K562 (cell line): Measurements from ENCODE around the gene DNAH5. TPM values are rescaled to one million over a fixed set of nuclear protein-coding genes. Genes with fewer than 3 reads are reported as not detected.

Experiments
- ATAC-seq: fragments of 200-7000 bp; cut with Tn5 transposase; 3 replicates; pipeline ENCODE4 v1.9.1; 2020; ENCODE audit warnings: moderate library complexity
- BruUV-seq: library from RNA; stranded (reverse); fragments of 400-500 nt; replicated peaks from 2 replicates; lab custom pipeline; 2021; lab: Mats Ljungman, UMichigan
- CTCF ChIA-PET: fragments of 300-600 bp; formaldehyde crosslinking; extraction: SDS; loops from one replicate; lab custom pipeline; 2021; ENCODE audit warnings: low intra/inter-chr PET ratio; lab: Yijun Ruan, JAX
- POLR2A ChIA-PET: fragments of 300-600, 350-650 bp; sonication (Branson Sonifier 250); formaldehyde crosslinking; extraction: SDS; loops from one replicate; lab custom pipeline; 2021; ENCODE audit warnings: antibody characterized with exemption, inconsistent platforms; lab: Yijun Ruan, JAX
- DNase-seq, 4 experiments: peaks; one replicate each; pipeline versions ENCODE4 v3.0.0 to v3.0.0-alpha.2; 2011 to 2018; ENCODE audit warnings: low spot score in 3 of 4, mixed read lengths in 3 of 4; ENCODE audit errors: extremely low read depth in 1 of 4
- FAIRE-seq: peaks from 2 replicates; lab custom pipeline; 2011; peaks lifted over from hg19 to GRCh38; lab: Jason Lieb, UNC
- H2AFZ ChIP-seq: 2 replicates; pipeline ENCODE4 v1.6.0; 2011; ENCODE audit warnings: low read depth, low read length, control low read depth, inconsistent platforms
- H3K27ac ChIP-seq: fragments of 200-600 bp; 3 replicates; pipeline ENCODE4 v1.8.0; 2011; ENCODE audit warnings: low read depth, mild to moderate bottlenecking, control low read depth, inconsistent platforms, low read length, moderate library complexity, mixed read lengths; ENCODE audit errors: extremely low read depth
- H3K27me3 ChIP-seq, 2 experiments: fragments of 300-600 bp in 1 of 2; 2 replicates in 1 of 2; 3 replicates in 1 of 2; pipeline versions ENCODE4 v1.6.0 to v1.8.0; 2011; ENCODE audit warnings: inconsistent platforms in 2 of 2, low read length in 2 of 2, mild to moderate bottlenecking in 1 of 2, mixed read lengths in 1 of 2, moderate library complexity in 1 of 2; ENCODE audit not compliant: control insufficient read depth in 2 of 2, insufficient read depth in 2 of 2
- H3K36me3 ChIP-seq: fragments of 300-600 bp; 3 replicates; pipeline ENCODE4 v1.8.0; 2011; ENCODE audit warnings: mild to moderate bottlenecking, low read length, inconsistent platforms; ENCODE audit not compliant: control insufficient read depth, insufficient read depth
- H3K4me1 ChIP-seq, 2 experiments: fragments of 200-600 bp in 1 of 2; replicated peaks in 1 of 2; 2 replicates in 1 of 2; 3 replicates in 1 of 2; pipeline versions ENCODE4 v1.5.1 to v1.8.0; 2011; ENCODE audit warnings: inconsistent platforms in 2 of 2, low read length in 2 of 2, mild to moderate bottlenecking in 1 of 2, mixed read lengths in 1 of 2, moderate library complexity in 1 of 2; ENCODE audit not compliant: control insufficient read depth in 2 of 2, insufficient read depth in 2 of 2
- H3K4me2 ChIP-seq: 2 replicates; pipeline ENCODE4 v1.6.1; 2011; ENCODE audit warnings: low read length, control low read depth, inconsistent platforms, mixed read lengths; ENCODE audit not compliant: insufficient read depth
- H3K4me3 ChIP-seq: fragments of 200-600 bp; sonication (generic), shearing (Covaris generic); 2 replicates; pipeline ENCODE4 v1.5.1; 2016; ENCODE audit warnings: control low read depth, inconsistent platforms
- H3K79me2 ChIP-seq: fragments of 200-600 bp; 3 replicates; pipeline ENCODE4 v1.8.0; 2011; ENCODE audit warnings: low read length, inconsistent platforms; ENCODE audit not compliant: control insufficient read depth, insufficient read depth
- H3K9ac ChIP-seq, 2 experiments: 2 replicates each; pipeline versions ENCODE4 v1.6.0 to v1.6.1; 2011; ENCODE audit warnings: low read depth in 2 of 2, low read length in 2 of 2, control low read depth in 1 of 2, inconsistent platforms in 1 of 2, mild to moderate bottlenecking in 1 of 2, mixed read lengths in 1 of 2; ENCODE audit not compliant: insufficient read depth in 1 of 2
- H3K9me1 ChIP-seq: one replicate; pipeline ENCODE4 v1.6.0; 2011; ENCODE audit warnings: inconsistent platforms, mild to moderate bottlenecking, low read length, moderate library complexity; ENCODE audit not compliant: control insufficient read depth, insufficient read depth
- H3K9me3 ChIP-seq: replicated peaks from 2 replicates; pipeline ENCODE4 v1.5.1; 2011; ENCODE audit warnings: low read depth, low read length, inconsistent platforms; ENCODE audit not compliant: control insufficient read depth, insufficient read depth
- H4K20me1 ChIP-seq: replicated peaks from 2 replicates; pipeline ENCODE4 v1.6.1; 2011; ENCODE audit warnings: low read length, inconsistent platforms, mixed read lengths; ENCODE audit not compliant: control insufficient read depth, insufficient read depth
- BRF2 ChIP-seq: IDR thresholded peaks from 3 replicates; pipeline ENCODE4 v1.6.1; 2011; ENCODE audit warnings: borderline replicate concordance, mild to moderate bottlenecking; ENCODE audit not compliant: insufficient read length, insufficient read depth
- CBX2 ChIP-seq: fragments of 200-600 bp; sonication (generic); IDR thresholded peaks from one replicate; pipeline ENCODE4 v1.6.1; 2012; ENCODE audit warnings: mild to moderate bottlenecking, low read length, inconsistent platforms; ENCODE audit not compliant: insufficient read depth, poor library complexity, severe bottlenecking
- CCAR2 ChIP-seq: fragments of 200-400 bp; formaldehyde crosslinking; IDR thresholded peaks from 2 replicates; pipeline ENCODE4 v1.6.1; 2017; ENCODE audit warnings: mild to moderate bottlenecking, low read depth, low read length
- MBD2 ChIP-seq: sonication (generic); IDR thresholded peaks from 2 replicates; pipeline ENCODE4 v1.6.1; 2016; ENCODE audit warnings: low read depth, borderline replicate concordance
- MGA ChIP-seq: fragments of 450-650 bp; IDR thresholded peaks from 2 replicates; pipeline ENCODE4 v1.6.1; 2016; ENCODE audit warnings: mild to moderate bottlenecking, moderate library complexity
- PTTG1 ChIP-seq: fragments of 450-650 bp; IDR thresholded peaks from 2 replicates; pipeline ENCODE4 v1.6.1; 2016; ENCODE audit warnings: low read depth, mild to moderate bottlenecking, missing genetic modification characterization, missing compliant biosample characterization
- RBM14 ChIP-seq: fragments of 200-400 bp; formaldehyde crosslinking; IDR thresholded peaks from 2 replicates; pipeline ENCODE4 v1.6.1; 2018; ENCODE audit warnings: low read depth, mild to moderate bottlenecking, low read length, moderate library complexity, borderline replicate concordance; ENCODE audit not compliant: insufficient read depth
- STAT5A ChIP-seq: IDR thresholded peaks from 2 replicates; pipeline ENCODE4 v1.6.1; 2012; ENCODE audit warnings: low read length, inconsistent platforms, borderline replicate concordance
- ZNF324 ChIP-seq: fragments of 250-450 bp; sonication (Bioruptor Pico); IDR thresholded peaks from 2 replicates; pipeline ENCODE4 v1.4.0; 2020; ENCODE audit warnings: mild to moderate bottlenecking
- WGBS: fragments of 100-300 bp; shearing (Covaris generic); methylation state at CpG from one replicate; pipeline ENCODE4 v1.1.6; 2016; ENCODE audit warnings: low coverage, mixed read lengths; ENCODE audit not compliant: insufficient coverage; ENCODE audit errors: missing lambda C conversion rate; 5-methylcytosine and 5-hydroxymethylcytosine counted together
- in situ Hi-C: fragments of 300-500 bp; cut with MboI; formaldehyde crosslinking; loops from 4 replicates; pipeline ENCODE4 v1.15.0; 2018; ENCODE audit warnings: inconsistent platforms, mixed read lengths
- intact Hi-C: fragments of 100-400 bp; cut with micrococcal nuclease; formaldehyde crosslinking; loops from 2 replicates; pipeline ENCODE4 v1.14.2; 2022
- polyA plus RNA-seq, 8 experiments: library from polyadenylated mRNA; depleted of rRNA in 4 of 8; stranded (reverse) in 5 of 8; unstranded in 3 of 8; fragments of >200 nt; fragmentation: Nextera tagmentation in 2 of 8; fragmentation: Illumina TruSeq in 1 of 8; extraction: Ambion mirVana in 2 of 8; extraction: Trizol in 1 of 8; gene quantifications; 2 replicates each; pipeline versions ENCODE4 v1.2.1 to v1.2.3, GENCODE V29; 2011 to 2014; ENCODE audit warnings: inconsistent platforms in 1 of 8, missing spikeins in 1 of 8
- total RNA-seq, 7 experiments: library from RNA; depleted of rRNA in 6 of 7; stranded (reverse); fragments of >200 nt in 6 of 7; fragmentation: Illumina TruSeq in 2 of 7; extraction: Trizol in 2 of 7; gene quantifications; 2 replicates each; pipeline versions ENCODE4 v1.2.1 to v1.2.3, GENCODE V29; 2011 to 2021; ENCODE audit warnings: low replicate concordance in 1 of 7

Gene DNAH5
- total and polyA plus RNA-seq, 9 of the 15 experiments (the other 6 are each of a cell fraction or from before 2014, with no cell fraction given): 0.03 TPM; not detected in 8

- ATAC-seq: no peak
- no TSS peak for BruUV-seq
- no peak for TF ChIP-seq STAT5A
- TF ChIP-seq PTTG1 (tag): no peak
- TF ChIP-seq CCAR2: no peak
- TF ChIP-seq ZNF324 (CRISPR knock-in tag): no peak
- TF ChIP-seq MBD2: no peak
- TF ChIP-seq CBX2: no peak
- TF ChIP-seq RBM14: no peak
- no peak for TF ChIP-seq BRF2
- TF ChIP-seq MGA: no peak
Measured at GRCh38 chr5:13930541-13931171, 13.8 kb downstream of the DNAH5 start.

More at GRCh38 chr5:13930541-13931171, 13.8 kb downstream of the DNAH5 start:
- POLR2A ChIA-PET: no interaction called here
- H3K4me2 ChIP-seq: no peak overlapping the region
- H3K27ac ChIP-seq: no peak overlapping the region
- intact Hi-C loops (no loop called here), in situ Hi-C loops (no loop called here)
- no peak overlapping the region for H3K4me3 ChIP-seq
- no peaks in the 10 kb centered on the region for H3K36me3 ChIP-seq
- no peaks in the 10 kb centered on the region for H3K79me2 ChIP-seq
- H3K27me3 ChIP-seq: no peaks in the 10 kb centered on the region
- FAIRE-seq (no peak), DNase-seq (no peak)
- CTCF ChIA-PET: no interaction called here
- H3K9me3 ChIP-seq: no peaks in the 10 kb centered on the region
- H3K9me1 ChIP-seq: no peaks in the 10 kb centered on the region
- H2AFZ ChIP-seq: no peak overlapping the region
- no peaks in the 10 kb centered on the region for H4K20me1 ChIP-seq
- no peaks in the 10 kb centered on the region for H3K4me1 ChIP-seq
- H3K9ac ChIP-seq: no peak overlapping the region
- WGBS: 0% methylated on average over 8 of the region's 8 CpGs
